Activated B cell treated with CpG ODN at 0.5 μM for 24 hours (primary cell): ENCODE data around the gene C1QBP. TPM values are rescaled to one million over a fixed set of nuclear protein-coding genes. Genes with fewer than 3 reads are reported as not detected.
A peak's percentile ranks its signal among the peaks of the same experiment; 100 is the strongest.
"Not testable (repeated sequence)": the region's sequence is repeated elsewhere in the genome, so short reads cannot be mapped to it uniquely, and the experiment has no call there.

Experiments
- ATAC-seq: fragments of 200-7000 bp; cut with Tn5 transposase; one replicate; pipeline ENCODE4 v1.10.0; 2021; ENCODE audit warnings: low read depth, mild to moderate bottlenecking, moderate library complexity
- CTCF ChIA-PET: fragments of 350-600 bp; sonication (Branson Sonifier 250); formaldehyde crosslinking; loops from one replicate; lab custom pipeline; 2021; ENCODE audit warnings: antibody characterized with exemption; lab: Charles Lee
- POLR2A ChIA-PET: fragments of 350-600 bp; sonication (Branson Sonifier 250); formaldehyde crosslinking; loops from one replicate; lab custom pipeline; 2021; ENCODE audit warnings: antibody characterized with exemption; lab: Charles Lee
- DNase-seq: peaks from one replicate; pipeline ENCODE4 v3.0.0; 2022
- H3K27ac Mint-ChIP-seq: one replicate; pipeline ENCODE4 v1.8.0; 2020; ENCODE audit warnings: mixed read lengths
- H3K27me3 Mint-ChIP-seq: one replicate; pipeline ENCODE4 v1.8.0; 2021; ENCODE audit warnings: mixed read lengths
- H3K36me3 Mint-ChIP-seq: one replicate; pipeline ENCODE4 v1.8.0; 2021; ENCODE audit warnings: low read depth, mixed read lengths
- H3K4me1 Mint-ChIP-seq: one replicate; pipeline ENCODE4 v1.8.0; 2021; ENCODE audit warnings: mixed read lengths
- H3K4me3 Mint-ChIP-seq: one replicate; pipeline ENCODE4 v1.8.0; 2020; ENCODE audit warnings: mild to moderate bottlenecking, mixed read lengths
- H3K9me3 Mint-ChIP-seq: one replicate; pipeline ENCODE4 v1.8.0; 2020; ENCODE audit warnings: mixed read lengths
- intact Hi-C: fragments of 100-400 bp; cut with micrococcal nuclease; formaldehyde crosslinking; loops from one replicate; pipeline ENCODE4 v1.15.1; 2024
- total RNA-seq: library from RNA; stranded (reverse); gene quantifications from 2 replicates; pipeline ENCODE4 v1.2.3, GENCODE V29; 2022
- TF ChIP-seq, protein P1 (sequence below): fragments of 200-600 bp; IDR thresholded peaks from one replicate; pipeline ENCODE4 v1.8.0; 2022; ENCODE audit warnings: antibody characterized with exemption, mild to moderate bottlenecking

C1QBP gene
- total RNA-seq, 1 donor from 2014 or later: 160 TPM

DNA sequence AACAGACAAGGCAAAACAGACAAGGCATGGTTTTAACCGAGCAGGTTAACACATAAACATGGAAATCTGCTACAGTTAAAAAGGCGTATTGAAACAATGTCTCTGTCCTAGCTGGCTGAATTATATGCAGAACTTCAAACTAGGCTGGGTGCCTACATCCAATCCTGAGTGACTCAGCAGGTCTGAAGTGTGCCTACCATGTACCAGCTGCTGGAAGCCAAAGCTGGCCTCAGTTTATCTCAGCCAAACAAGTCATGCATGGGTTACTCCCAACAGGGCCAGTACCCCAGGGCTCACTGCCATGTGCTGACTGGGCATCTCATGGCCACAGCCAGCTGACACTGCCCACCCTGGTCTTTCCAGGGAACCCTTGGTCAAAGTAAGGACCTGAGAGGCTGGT, 4.0 kb downstream of the C1QBP start:
- TF ChIP-seq, protein P1, sequence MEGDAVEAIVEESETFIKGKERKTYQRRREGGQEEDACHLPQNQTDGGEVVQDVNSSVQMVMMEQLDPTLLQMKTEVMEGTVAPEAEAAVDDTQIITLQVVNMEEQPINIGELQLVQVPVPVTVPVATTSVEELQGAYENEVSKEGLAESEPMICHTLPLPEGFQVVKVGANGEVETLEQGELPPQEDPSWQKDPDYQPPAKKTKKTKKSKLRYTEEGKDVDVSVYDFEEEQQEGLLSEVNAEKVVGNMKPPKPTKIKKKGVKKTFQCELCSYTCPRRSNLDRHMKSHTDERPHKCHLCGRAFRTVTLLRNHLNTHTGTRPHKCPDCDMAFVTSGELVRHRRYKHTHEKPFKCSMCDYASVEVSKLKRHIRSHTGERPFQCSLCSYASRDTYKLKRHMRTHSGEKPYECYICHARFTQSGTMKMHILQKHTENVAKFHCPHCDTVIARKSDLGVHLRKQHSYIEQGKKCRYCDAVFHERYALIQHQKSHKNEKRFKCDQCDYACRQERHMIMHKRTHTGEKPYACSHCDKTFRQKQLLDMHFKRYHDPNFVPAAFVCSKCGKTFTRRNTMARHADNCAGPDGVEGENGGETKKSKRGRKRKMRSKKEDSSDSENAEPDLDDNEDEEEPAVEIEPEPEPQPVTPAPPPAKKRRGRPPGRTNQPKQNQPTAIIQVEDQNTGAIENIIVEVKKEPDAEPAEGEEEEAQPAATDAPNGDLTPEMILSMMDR: no peak
- Mint-ChIP-seq H3K9me3 (no peaks in the 10 kb centered on the region), H3K36me3 (peaks cover 72% of the 10 kb centered on the region), H3K27me3 (no peaks in the 10 kb centered on the region), H3K27ac (no peak overlapping the region), H3K4me1 (peaks cover 36% of the 10 kb centered on the region), H3K4me3 (no peak overlapping the region)
- intact Hi-C loops: no loop called here
- POLR2A ChIA-PET: interaction anchor here (0.5 to 0.8 kb wide), 2 partner anchors 17 to 177 kb away, joined by 4 read pairs; no protein-coding TSS in a partner anchor
- CTCF ChIA-PET: no interaction called here
- ATAC-seq: no peak
- DNase-seq: no peak

GRCh38 chr17:5431949-5432556, 6.9 kb downstream of the C1QBP start:
- Mint-ChIP-seq H3K4me3 (no peak overlapping the region), H3K27ac (no peak overlapping the region), H3K27me3 (no peaks in the 10 kb centered on the region), H3K4me1 (peaks cover 16% of the 10 kb centered on the region), H3K9me3 (no peaks in the 10 kb centered on the region), H3K36me3 (peaks cover 92% of the 10 kb centered on the region)
- DNase-seq (no peak), ATAC-seq (no peak)
- ChIA-PET CTCF (no interaction called here), POLR2A (no interaction called here)
- TF ChIP-seq, protein P1: no peak
- intact Hi-C loops: no loop called here

DNA sequence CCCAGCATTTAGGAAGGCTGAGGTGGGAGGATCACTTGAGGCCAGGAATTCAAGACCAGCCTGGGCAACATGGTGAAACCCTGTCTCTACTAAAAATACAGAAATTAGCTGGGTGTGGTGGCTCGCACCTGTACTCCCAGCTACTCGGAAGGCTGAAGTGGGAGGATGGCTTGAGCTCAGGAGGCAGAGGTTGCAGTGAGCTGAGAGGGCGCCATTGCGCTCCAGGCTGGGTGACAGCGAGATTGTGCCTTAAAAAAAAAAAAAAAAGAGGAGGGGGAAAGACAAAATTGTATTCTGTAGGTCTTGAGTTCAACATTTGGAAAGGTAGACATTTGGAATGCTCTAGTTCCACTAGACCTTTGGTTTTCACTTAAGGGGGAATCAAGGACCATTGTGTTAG, 7.7 kb downstream of the C1QBP start:
- intact Hi-C loops, H3K27ac Mint-ChIP-seq, DNase-seq, H3K4me1 Mint-ChIP-seq, H3K9me3 Mint-ChIP-seq, ATAC-seq, POLR2A ChIA-PET, H3K4me3 Mint-ChIP-seq, H3K27me3 Mint-ChIP-seq: not testable (repeated sequence)
- H3K36me3 Mint-ChIP-seq: peaks cover 88% of the 10 kb centered on the region
- CTCF ChIA-PET: interaction anchor here (1.2 kb wide), 1 partner anchor 10 kb away, joined by 3 read pairs; no protein-coding TSS in a partner anchor

DNA sequence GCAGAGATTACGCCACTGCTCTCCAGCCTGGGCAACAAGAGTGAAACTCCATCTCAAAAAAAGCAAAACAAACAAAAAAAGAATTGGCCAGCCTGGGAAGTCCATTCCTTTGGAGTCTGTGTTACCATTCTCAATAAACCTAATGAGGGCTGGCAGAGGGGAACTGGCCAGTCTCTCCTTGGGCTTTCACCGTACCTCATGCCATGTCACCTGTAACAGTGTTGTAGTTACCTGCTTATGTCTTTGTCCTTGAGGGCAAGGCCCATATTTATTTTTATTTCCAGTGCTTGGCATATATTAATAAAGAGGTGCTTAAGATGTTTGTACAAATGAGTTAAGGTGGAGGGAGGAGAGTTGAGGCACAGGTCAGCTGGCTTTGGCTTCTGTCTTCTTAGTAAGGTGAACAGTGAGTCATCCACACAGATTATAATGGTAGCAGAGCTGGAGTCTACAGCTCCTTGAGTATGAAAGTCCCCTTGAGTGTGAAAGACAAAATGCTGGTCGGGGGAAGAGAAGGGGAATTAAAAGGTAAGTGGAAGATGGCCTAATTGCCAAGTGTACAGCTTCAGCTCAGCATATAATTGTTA, 8.4 kb downstream of the C1QBP start:
- no peak for ATAC-seq
- Mint-ChIP-seq H3K4me1 (peaks cover 5% of the 10 kb centered on the region), H3K27ac (peak overlapping the region; percentile 61), H3K36me3 (peaks cover 90% of the 10 kb centered on the region), H3K9me3 (no peaks in the 10 kb centered on the region), H3K4me3 (no peak overlapping the region), H3K27me3 (no peaks in the 10 kb centered on the region)
- no peak for DNase-seq
- ChIA-PET CTCF (interaction anchor here (0.6 to 1.2 kb wide), 2 partner anchors 9 to 11 kb away, joined by 3 to 4 read pairs; no protein-coding TSS in a partner anchor), POLR2A (interaction anchor here (1.7 kb wide), 1 partner anchor 7 kb away, joined by 5 read pairs; no protein-coding TSS in a partner anchor)
- TF ChIP-seq, protein P1: no peak
- intact Hi-C loops: no loop called here

DNA sequence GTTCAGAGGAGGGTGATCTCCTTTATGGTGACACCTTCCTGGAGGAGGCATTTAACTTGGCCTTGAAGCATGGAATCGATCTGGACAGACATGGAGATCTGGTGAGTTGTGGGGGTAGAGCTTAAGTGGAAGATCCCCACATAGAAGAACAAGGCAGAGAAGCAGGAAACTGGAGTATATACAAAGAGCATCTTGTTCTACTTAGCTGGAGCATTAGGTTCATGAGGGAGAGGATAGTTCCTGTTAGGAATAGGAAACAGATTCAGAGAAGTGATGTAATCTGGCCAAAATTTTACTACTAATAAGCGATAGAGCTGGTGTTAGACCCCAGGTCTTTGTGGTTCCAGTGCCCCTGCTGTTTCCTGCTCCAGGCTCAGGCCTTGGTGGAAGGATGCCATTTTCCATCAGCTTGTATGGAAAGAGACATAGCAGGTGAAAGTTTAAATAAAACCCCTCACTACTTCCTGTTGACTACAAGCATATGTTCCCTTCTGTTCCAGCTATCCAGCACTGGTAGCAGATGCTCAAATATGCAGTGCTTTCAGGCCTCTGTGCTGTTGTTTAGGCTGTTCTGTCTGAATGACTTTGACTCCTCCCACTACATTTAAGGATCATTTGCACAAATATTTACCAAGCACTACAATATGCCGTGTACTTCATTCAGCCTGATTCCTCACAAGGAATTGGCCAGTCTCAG, 9.6 kb downstream of the C1QBP start:
- Mint-ChIP-seq H3K36me3 (peaks cover 90% of the 10 kb centered on the region), H3K27me3 (no peaks in the 10 kb centered on the region), H3K4me1 (peaks cover 6% of the 10 kb centered on the region), H3K9me3 (no peaks in the 10 kb centered on the region), H3K27ac (peak overlapping the region; percentile 47), H3K4me3 (no peak overlapping the region)
- intact Hi-C loops: no loop called here
- DNase-seq (no peak), ATAC-seq (no peak)
- ChIA-PET POLR2A (interaction anchor here (1.2 to 1.8 kb wide), 3 partner anchors 8 to 10 kb away, joined by 4 to 7 read pairs (median 5); partner anchors contain the start of genes C1QBP, NUP88 and RPAIN), CTCF (no interaction called here)
- TF ChIP-seq, protein P1: no peak
